Small intestine (tissue), 7 donors: ENCODE data around the gene FBXO47. TPM values are rescaled to one million over a fixed set of nuclear protein-coding genes. Genes with fewer than 3 reads are reported as not detected.

Experiments used
- DNase-seq, 2 donors: peaks; one replicate each; pipeline versions ENCODE4 v3.0.0 to v3.0.0-alpha.2; 2013
- FAIRE-seq: peaks from 2 replicates; lab custom pipeline; 2012; peaks lifted over from hg19 to GRCh38; lab: Jason Lieb, UNC
- H3K27ac ChIP-seq, 3 donors: one replicate each; pipeline ENCODE4 v1.5.1; 2013; ENCODE audit warnings: low read length in 2 of 3, mild to moderate bottlenecking in 2 of 3, control low read depth in 1 of 3, inconsistent platforms in 1 of 3, low read depth in 1 of 3, moderate library complexity in 1 of 3
- H3K27me3 ChIP-seq, 3 donors: one replicate each; pipeline ENCODE4 v1.6.1; 2013; ENCODE audit warnings: low read length in 3 of 3, inconsistent platforms in 1 of 3; ENCODE audit not compliant: control insufficient read depth in 3 of 3, insufficient read depth in 3 of 3
- H3K36me3 ChIP-seq, 3 donors: one replicate each; pipeline ENCODE4 v1.6.1; 2013; ENCODE audit warnings: low read length in 3 of 3, inconsistent platforms in 1 of 3, low read depth in 1 of 3, mild to moderate bottlenecking in 1 of 3, moderate library complexity in 1 of 3; ENCODE audit not compliant: control insufficient read depth in 3 of 3, insufficient read depth in 2 of 3
- H3K4me1 ChIP-seq, 3 donors: one replicate each; pipeline ENCODE4 v1.6.1; 2013; ENCODE audit warnings: low read length in 2 of 3, inconsistent platforms in 1 of 3, low read depth in 1 of 3, mild to moderate bottlenecking in 1 of 3, moderate library complexity in 1 of 3; ENCODE audit not compliant: control insufficient read depth in 3 of 3, insufficient read depth in 2 of 3
- H3K4me3 ChIP-seq, 3 donors: one replicate each; pipeline ENCODE4 v1.5.1; 2013; ENCODE audit warnings: low read length in 3 of 3, control low read depth in 1 of 3, inconsistent platforms in 1 of 3, low read depth in 1 of 3, mild to moderate bottlenecking in 1 of 3, moderate library complexity in 1 of 3
- H3K9me3 ChIP-seq, 2 donors: one replicate each; pipeline ENCODE4 v1.6.1; 2013; ENCODE audit warnings: low read depth in 1 of 2, low read length in 1 of 2; ENCODE audit not compliant: control insufficient read depth in 2 of 2, insufficient read depth in 1 of 2
- WGBS, 3 donors: extraction: QIAGEN DNeasy Blood & Tissue Kit; methylation state at CpG; one replicate each; pipeline ENCODE4 v1.1.7; 2013; 5-methylcytosine and 5-hydroxymethylcytosine counted together
- polyA plus RNA-seq, 4 donors: library from polyadenylated mRNA; stranded (reverse) in 3 of 4; unstranded in 1 of 4; fragments of 200-250 nt in 3 of 4; fragments of 120-200 nt in 1 of 4; gene quantifications; one replicate each; pipeline versions ENCODE4 v1.2.1 to v1.2.3, GENCODE V29; 2013
- donor health status: healthy with polysubstance abuse.
- donor health status: control.
- donor health status: control.
- donor health status: Bipolar disorder and iron deficiency.
- donor health status: healthy.

FBXO47 gene
- polyA plus RNA-seq, 4 donors, result 0.01 TPM; not detected in 3

DNA sequence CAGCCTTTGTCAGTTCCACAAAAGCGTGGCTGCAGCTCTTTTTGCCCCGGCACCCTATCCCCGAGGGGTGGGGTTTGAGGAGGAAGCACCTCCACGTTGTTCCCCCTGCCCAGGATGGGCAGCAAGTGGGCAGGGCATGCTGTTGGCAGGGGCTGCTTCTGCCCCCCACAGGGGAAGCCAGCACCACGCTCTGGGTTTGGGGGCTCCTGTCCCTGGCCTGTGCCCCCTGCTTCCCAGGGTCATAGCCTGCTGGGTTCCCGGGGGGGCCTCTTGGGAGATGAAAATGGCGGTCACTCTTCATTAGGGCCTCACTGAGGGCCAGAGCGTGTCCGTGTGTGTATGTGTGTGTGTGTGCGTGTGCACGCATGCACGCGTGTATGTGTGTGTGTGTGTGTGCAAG is 74.6 kb downstream of the FBXO47 start:
- H3K9me3 ChIP-seq, result no peaks in the 10 kb centered on the region
- peaks cover 7 to 27% (median 25%) of the 10 kb centered on the region in 3 donors for H3K4me1 ChIP-seq
- no peak overlapping the region for H3K4me3 ChIP-seq
- WGBS, 3 donors, result 81 to 88% (median 85%) methylated on average over 13 of the region's 13 CpGs
- peak overlapping the region in 2 of 3 donors; percentile 20 to 69 for H3K27ac ChIP-seq
- DNase-seq (no peak), FAIRE-seq (no peak)
- H3K36me3 ChIP-seq, result peaks cover 6 to 97% (median 28%) of the 10 kb centered on the region in 3 donors
- no peaks in the 10 kb centered on the region for H3K27me3 ChIP-seq

GRCh38 chr17:38892083-38892482 is 75.1 kb downstream of the FBXO47 start:
- FAIRE-seq, result no peak
- 74 to 89% (median 76%) methylated on average over 4 of the region's 4 CpGs for WGBS, 3 donors
- Histone ChIP-seq H3K27ac (peak overlapping the region in 2 of 3 donors; percentile 20 to 69), H3K9me3 (no peaks in the 10 kb centered on the region), H3K4me1 (peaks cover 7 to 27% (median 20%) of the 10 kb centered on the region in 3 donors), H3K27me3 (no peaks in the 10 kb centered on the region), H3K4me3 (no peak overlapping the region), H3K36me3 (peaks cover 9 to 97% (median 30%) of the 10 kb centered on the region in 3 donors)
- DNase-seq, result no peak

DNA sequence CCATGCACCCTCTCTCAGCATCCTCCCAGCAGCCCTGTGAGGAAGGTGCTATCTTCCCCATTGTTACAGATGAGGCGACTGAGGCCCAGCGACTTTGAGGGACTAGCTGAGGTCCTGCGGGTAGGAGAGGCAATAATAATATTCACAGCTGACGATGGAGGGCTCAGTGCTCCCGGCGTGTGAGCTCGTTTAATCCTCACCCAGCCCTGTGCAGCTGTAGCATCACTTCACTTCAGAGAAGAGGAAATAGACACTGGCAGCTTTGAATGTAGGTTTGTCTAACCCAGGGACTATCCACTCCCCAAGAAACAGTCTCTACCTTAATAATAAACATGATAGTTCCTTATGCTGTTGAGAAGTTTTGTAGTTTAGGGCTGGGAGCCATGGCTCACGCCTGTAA is 75.8 kb downstream of the FBXO47 start:
- Histone ChIP-seq H3K27ac (no peak overlapping the region), H3K27me3 (no peaks in the 10 kb centered on the region), H3K36me3 (peaks cover 9 to 97% (median 30%) of the 10 kb centered on the region in 3 donors), H3K4me3 (no peak overlapping the region), H3K4me1 (peaks cover 4 to 26% (median 14%) of the 10 kb centered on the region in 3 donors), H3K9me3 (no peaks in the 10 kb centered on the region)
- FAIRE-seq (no peak), DNase-seq (no peak)
- WGBS, 3 donors, result 67 to 78% (median 70%) methylated on average over 8 of the region's 8 CpGs

GRCh38 chr17:38890410-38890746 is 76.8 kb downstream of the FBXO47 start:
- DNase-seq (no peak), FAIRE-seq (no peak)
- peaks cover 4 to 28% (median 14%) of the 10 kb centered on the region in 3 donors for H3K4me1 ChIP-seq
- no peaks in the 10 kb centered on the region for H3K27me3 ChIP-seq
- WGBS, 3 donors, result 40 to 59% (median 48%) methylated on average over 8 of the region's 8 CpGs
- H3K36me3 ChIP-seq, result peaks cover 9 to 97% (median 30%) of the 10 kb centered on the region in 3 donors
- no peak overlapping the region for H3K4me3 ChIP-seq
- H3K27ac ChIP-seq, result peak overlapping the region in 2 of 3 donors; percentile 39 to 51
- no peaks in the 10 kb centered on the region for H3K9me3 ChIP-seq

DNA sequence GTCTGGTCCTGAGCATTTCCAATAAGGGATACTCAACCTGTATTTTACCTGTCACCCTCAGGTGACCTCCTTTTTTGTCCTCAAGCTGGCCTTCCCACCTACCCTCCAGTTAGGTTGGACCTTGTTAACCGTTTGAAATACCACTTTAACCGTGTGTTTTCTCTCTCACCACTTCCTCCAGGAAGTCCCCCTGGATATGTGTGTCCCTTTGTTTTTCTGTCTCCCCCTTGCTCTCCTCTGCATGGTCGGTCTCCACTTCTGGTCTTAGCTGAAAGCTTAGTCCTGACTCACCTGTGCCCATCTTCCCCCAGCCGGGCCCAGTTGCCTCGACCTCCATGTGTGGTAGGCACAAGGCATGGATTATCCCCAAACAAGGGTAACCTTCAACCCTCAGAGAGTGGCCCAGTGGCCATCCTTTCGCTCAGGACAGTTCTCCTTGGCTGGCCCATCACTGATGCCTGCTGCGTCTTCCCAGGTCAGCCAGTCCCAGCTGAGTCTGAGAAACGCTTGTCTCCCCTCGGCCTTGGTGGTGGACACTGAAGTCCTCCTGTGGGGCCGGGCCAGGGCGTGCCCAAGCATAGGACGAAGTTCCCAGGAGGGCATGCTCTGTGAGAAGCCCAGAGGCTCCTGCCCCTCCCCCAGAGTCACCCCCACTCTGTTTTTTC is 77.3 kb downstream of the FBXO47 start:
- H3K36me3 ChIP-seq, result peaks cover 9 to 97% (median 30%) of the 10 kb centered on the region in 3 donors
- H3K27me3 ChIP-seq, result no peaks in the 10 kb centered on the region
- DNase-seq (no peak), FAIRE-seq (no peak)
- H3K9me3 ChIP-seq, result no peaks in the 10 kb centered on the region
- 66 to 76% (median 68%) methylated on average over 12 of the region's 12 CpGs for WGBS, 3 donors
- peaks cover 6 to 33% (median 17%) of the 10 kb centered on the region in 3 donors for H3K4me1 ChIP-seq
- no peak overlapping the region for H3K4me3 ChIP-seq
- peak overlapping the region in 1 of 3 donors; percentile 39 for H3K27ac ChIP-seq

DNA sequence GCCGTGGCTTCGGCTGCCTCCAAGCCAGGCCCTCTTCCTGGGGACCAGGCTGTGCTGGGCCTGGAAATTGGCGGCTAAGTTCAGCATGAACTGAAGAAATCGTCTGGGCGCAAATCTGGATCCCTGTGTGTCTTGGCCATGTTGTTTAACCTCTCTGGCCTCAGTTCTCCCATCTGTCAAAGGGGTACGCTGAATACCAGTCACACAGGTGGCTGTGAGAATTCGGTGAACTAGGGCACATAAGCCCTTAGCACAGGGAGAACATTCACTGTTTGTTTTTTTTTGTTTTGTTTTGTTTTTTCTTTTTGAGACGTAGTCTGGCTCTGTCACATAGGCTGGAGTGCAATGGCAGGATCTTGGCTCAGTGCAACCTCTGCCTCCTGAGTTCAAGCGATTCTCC is 78.4 kb downstream of the FBXO47 start:
- FAIRE-seq (no peak), DNase-seq (no peak)
- no peak overlapping the region for H3K27ac ChIP-seq
- no peaks in the 10 kb centered on the region for H3K9me3 ChIP-seq
- 91 to 93% (median 91%) methylated on average over 9 of the region's 9 CpGs for WGBS, 3 donors
- H3K4me1 ChIP-seq, result peaks cover 9 to 43% (median 19%) of the 10 kb centered on the region in 3 donors
- peaks cover 9 to 97% (median 30%) of the 10 kb centered on the region in 3 donors for H3K36me3 ChIP-seq
- H3K27me3 ChIP-seq, result no peaks in the 10 kb centered on the region
- H3K4me3 ChIP-seq, result no peak overlapping the region

GRCh38 chr17:38886643-38887010 is 80.6 kb downstream of the FBXO47 start:
- WGBS, 3 donors, result 16 to 55% (median 27%) methylated on average over 8 of the region's 8 CpGs
- H3K36me3 ChIP-seq, result peaks cover 4 to 97% (median 21%) of the 10 kb centered on the region in 3 donors
- peak overlapping the region in 1 of 3 donors; percentile 12 for H3K4me3 ChIP-seq

More at GRCh38 chr17:38886643-38887010, 80.6 kb downstream of the FBXO47 start:
- no peaks in the 10 kb centered on the region for H3K9me3 ChIP-seq
- H3K27me3 ChIP-seq, result no peaks in the 10 kb centered on the region
- FAIRE-seq (no peak), DNase-seq (peak; percentile 83 to 93)
- H3K4me1 ChIP-seq, result peaks cover 13 to 63% (median 20%) of the 10 kb centered on the region in 3 donors
- peak overlapping the region; percentile 72 to 83 (median 82) for H3K27ac ChIP-seq
